ENCODE data around the gene SLC2A8. TPM values are rescaled to one million over a fixed set of nuclear protein-coding genes. Genes with fewer than 3 reads are reported as not detected.

The SLC2A8 gene
- polyA plus RNA-seq, 3 donors, result 6.6 to 8.7 (median 6.6) TPM

GRCh38 chr9:127415657-127416056 is 18.7 kb downstream of the SLC2A8 start:
- no peak for TF ChIP-seq CTCF (IDR thresholded peaks at IDR 0.05)
- Histone ChIP-seq H3K27ac (ENCODE audit: low read depth in 1 of 2, low read length in 2 of 2) (no peak overlapping the region), H3K9me3 (replicated peaks in 1 of 2; ENCODE audit: control insufficient read depth in 1 of 2, insufficient read depth in 1 of 2, low read length in 2 of 2) (no peaks in the 10 kb centered on the region), H3K27me3 (ENCODE audit: control insufficient read depth in 2 of 2, insufficient read depth in 2 of 2, low read length in 2 of 2) (no peaks in the 10 kb centered on the region), H3K79me2 (ENCODE audit: insufficient read depth, low read length) (no peaks in the 10 kb centered on the region), H4K20me1 (ENCODE audit: insufficient read depth, low read length) (no peaks in the 10 kb centered on the region), H3K4me2 (replicated peaks; ENCODE audit: extremely low read depth, low read length, poor library complexity, severe bottlenecking) (no peak overlapping the region), H3K4me1 (ENCODE audit: control insufficient read depth in 1 of 2, insufficient read depth in 2 of 2, low read length in 2 of 2) (peaks cover 18 to 27% of the 10 kb centered on the region in 2 donors), H3K36me3 (replicated peaks in 1 of 2; ENCODE audit: control insufficient read depth in 1 of 2, insufficient read depth in 2 of 2, low read length in 2 of 2) (no peaks in the 10 kb centered on the region), H2AFZ (ENCODE audit: insufficient read depth, low read depth, low read length, poor library complexity, severe bottlenecking) (no peak overlapping the region), H3K4me3 (replicated peaks in 1 of 3; ENCODE audit: low read depth in 2 of 3, low read length in 3 of 3) (no peak overlapping the region), H3K9ac (ENCODE audit: insufficient read depth, low read length, poor library complexity, severe bottlenecking) (no peak overlapping the region)
- Mint-ChIP-seq H3K9me3 (no peaks in the 10 kb centered on the region), H3K4me3 (no peak overlapping the region), H3K4me1 (peaks cover 27% of the 10 kb centered on the region), H3K27me3 (ENCODE audit: low read depth in 3 of 3) (peaks cover 9 to 19% (median 13%) of the 10 kb centered on the region in 3 donors), H3K27ac (no peak overlapping the region), H3K36me3 (peaks cover 1 to 5% of the 10 kb centered on the region in 2 donors)
- WGBS (ENCODE audit: insufficient coverage), result no CpG with 5 or more reads among the region's 1 CpG
- intact Hi-C loops (cut with micrococcal nuclease), result no loop called here
- DNase-seq, result no peak

GRCh38 chr9:127417131-127418036 is 20.4 kb downstream of the SLC2A8 start:
- intact Hi-C loops (cut with micrococcal nuclease), result no loop called here
- WGBS (ENCODE audit: insufficient coverage), result 100% methylated on average over 7 of the region's 15 CpGs
- H3K27ac Mint-ChIP-seq, result peak overlapping the region in 1 of 7 donors; percentile 43

More at GRCh38 chr9:127417131-127418036, 20.4 kb downstream of the SLC2A8 start:
- Histone ChIP-seq H3K4me2 (replicated peaks; ENCODE audit: extremely low read depth, low read length, poor library complexity, severe bottlenecking) (no peak overlapping the region), H3K9ac (ENCODE audit: insufficient read depth, low read length, poor library complexity, severe bottlenecking) (no peak overlapping the region), H4K20me1 (ENCODE audit: insufficient read depth, low read length) (no peaks in the 10 kb centered on the region), H3K36me3 (replicated peaks in 1 of 2; ENCODE audit: control insufficient read depth in 1 of 2, insufficient read depth in 2 of 2, low read length in 2 of 2) (no peaks in the 10 kb centered on the region), H3K4me1 (ENCODE audit: control insufficient read depth in 1 of 2, insufficient read depth in 2 of 2, low read length in 2 of 2) (peaks cover 4 to 10% of the 10 kb centered on the region in 2 donors), H3K4me3 (replicated peaks in 1 of 3; ENCODE audit: low read depth in 2 of 3, low read length in 3 of 3) (no peak overlapping the region), H3K79me2 (ENCODE audit: insufficient read depth, low read length) (peaks cover 4% of the 10 kb centered on the region), H3K9me3 (replicated peaks in 1 of 2; ENCODE audit: control insufficient read depth in 1 of 2, insufficient read depth in 1 of 2, low read length in 2 of 2) (no peaks in the 10 kb centered on the region), H3K27me3 (ENCODE audit: control insufficient read depth in 2 of 2, insufficient read depth in 2 of 2, low read length in 2 of 2) (no peaks in the 10 kb centered on the region), H3K27ac (ENCODE audit: low read depth in 1 of 2, low read length in 2 of 2) (no peak overlapping the region), H2AFZ (ENCODE audit: insufficient read depth, low read depth, low read length, poor library complexity, severe bottlenecking) (no peak overlapping the region)
- Mint-ChIP-seq H3K27me3 (ENCODE audit: low read depth in 3 of 3) (peaks cover 10 to 17% (median 13%) of the 10 kb centered on the region in 3 donors), H3K4me1 (peaks cover 11% of the 10 kb centered on the region), H3K36me3 (peaks cover 0 to 5% of the 10 kb centered on the region in 2 donors), H3K9me3 (no peaks in the 10 kb centered on the region), H3K4me3 (no peak overlapping the region)
- DNase-seq, result no peak
- no peak for TF ChIP-seq CTCF (IDR thresholded peaks at IDR 0.05)

Measured in CD14-positive monocyte (primary cell).